ENCODE data around the gene UGT1A8. TPM values are rescaled to one million over a fixed set of nuclear protein-coding genes. Genes with fewer than 3 reads are reported as not detected.

Gene UGT1A8
- total and polyA plus RNA-seq, 2 experiments from 2014 or later: 0.45 TPM; not detected in 1

DNA sequence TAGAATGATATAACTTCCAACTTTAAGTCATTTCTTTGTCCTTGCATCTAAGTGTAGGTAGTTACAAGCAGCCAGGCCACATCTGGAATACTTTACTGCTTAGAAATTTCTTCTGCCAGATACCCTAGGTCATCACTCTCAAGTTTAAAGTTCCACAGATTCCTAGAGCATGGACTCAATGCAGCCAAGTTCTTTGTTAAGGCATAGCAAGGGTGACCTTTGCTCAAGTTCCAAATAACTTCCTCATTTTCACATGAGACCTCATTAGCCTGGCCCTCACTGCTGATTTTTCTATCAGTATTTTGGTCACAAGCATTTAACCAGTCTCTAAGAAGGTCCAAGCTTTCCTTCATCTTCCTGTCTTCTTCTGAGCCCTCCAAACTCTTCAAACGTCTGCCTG lies 46.5 kb downstream of the UGT1A8 start:
- H3K27ac Mint-ChIP-seq: no peak overlapping the region
- H3K27me3 Mint-ChIP-seq (ENCODE audit: insufficient read depth, low read depth, poor library complexity): no peaks in the 10 kb centered on the region
- ATAC-seq: no peak

DNA sequence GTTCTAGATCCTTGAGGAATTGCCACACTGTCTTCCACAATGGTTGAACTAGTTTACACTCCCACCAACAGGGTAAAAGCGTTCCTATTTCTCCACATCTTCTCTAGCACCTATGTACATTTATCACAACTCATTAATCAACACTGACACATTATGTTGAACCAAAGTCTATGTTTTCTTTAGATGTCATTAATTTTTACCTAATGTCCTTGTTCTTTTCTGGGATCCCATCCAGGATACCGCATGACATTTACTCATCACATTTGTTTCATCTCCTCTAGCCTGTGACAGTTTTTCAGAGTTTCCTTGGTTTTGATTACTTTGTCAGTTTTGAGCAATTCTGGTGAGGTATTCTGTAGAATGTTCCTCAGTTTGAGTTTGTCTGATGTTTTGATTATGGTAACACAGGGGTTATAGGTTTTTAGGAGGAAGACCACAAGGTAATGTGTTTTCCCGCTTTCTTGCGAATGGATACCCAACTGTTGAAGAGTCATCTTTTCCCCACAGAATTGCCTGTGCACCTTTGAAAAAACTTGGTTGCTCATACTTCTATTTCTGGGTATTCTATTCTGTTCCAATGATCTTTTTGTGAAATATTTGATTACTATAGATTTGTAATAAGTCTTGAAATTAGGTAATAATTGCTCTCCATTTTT lies 51.3 kb downstream of the UGT1A8 start:
- Histone ChIP-seq H3K9me2 (ENCODE audit: insufficient read depth) (no peaks in the 10 kb centered on the region), H4K20me1 (replicated peaks; ENCODE audit: insufficient read depth) (no peaks in the 10 kb centered on the region), H3K4me2 (no peak overlapping the region), H3F3A (replicated peaks; ENCODE audit: low read depth) (no peaks in the 10 kb centered on the region), H3K4me1 (ENCODE audit: insufficient read depth) (no peaks in the 10 kb centered on the region), H3K4me3 (no peak overlapping the region), H3K36me3 (ENCODE audit: insufficient read depth) (no peaks in the 10 kb centered on the region), H3K27me3 (ENCODE audit: insufficient read depth) (no peaks in the 10 kb centered on the region), H3K27ac (ENCODE audit: low read depth) (no peak overlapping the region), H3K79me2 (replicated peaks; ENCODE audit: insufficient read depth) (no peaks in the 10 kb centered on the region), H2AFZ (no peak overlapping the region)
- ATAC-seq (no peak), DNase-seq (ENCODE audit: low spot score) (no peak)
- Mint-ChIP-seq H3K4me3 (no peak overlapping the region), H3K27me3 (ENCODE audit: insufficient read depth, low read depth, poor library complexity) (no peaks in the 10 kb centered on the region), H3K36me3 (ENCODE audit: low read depth) (no peaks in the 10 kb centered on the region), H3K9me3 (peaks cover 4% of the 10 kb centered on the region; the same call in 2 of the 3 replicates), H3K27ac (no peak overlapping the region), H3K4me1 (no peaks in the 10 kb centered on the region)
- TF ChIP-seq JUNB (IDR thresholded peaks at IDR 0.05; ENCODE audit: unreplicated experiment) (no peak), ZNF114 (CRISPR knock-in tag; IDR thresholded peaks at IDR 0.05) (no peak), STAT1 (IDR thresholded peaks at IDR 0.05; ENCODE audit: unreplicated experiment) (no peak)

More for the DNA sequence above, 46.5 kb downstream of the UGT1A8 start:
- no peaks in the 10 kb centered on the region for H3K79me2 ChIP-seq (replicated peaks; ENCODE audit: insufficient read depth)
- no peaks in the 10 kb centered on the region for H4K20me1 ChIP-seq (replicated peaks; ENCODE audit: insufficient read depth)
- H3K27ac ChIP-seq (ENCODE audit: low read depth): no peak overlapping the region
- no peaks in the 10 kb centered on the region for H3K36me3 ChIP-seq (ENCODE audit: insufficient read depth)
- H3K9me3 Mint-ChIP-seq: peaks cover 4% of the 10 kb centered on the region; the same call in 2 of the 3 replicates
- no peak overlapping the region for H3K4me2 ChIP-seq
- no peaks in the 10 kb centered on the region for H3K27me3 ChIP-seq (ENCODE audit: insufficient read depth)
- H3K4me1 Mint-ChIP-seq: no peaks in the 10 kb centered on the region
- H3K4me3 ChIP-seq: no peak overlapping the region
- H3K36me3 Mint-ChIP-seq (ENCODE audit: low read depth): no peaks in the 10 kb centered on the region
- no peak for TF ChIP-seq CREB1 (CRISPR knock-in tag; IDR thresholded peaks at IDR 0.05; ENCODE audit: low read depth)
- TF ChIP-seq, protein P1, sequence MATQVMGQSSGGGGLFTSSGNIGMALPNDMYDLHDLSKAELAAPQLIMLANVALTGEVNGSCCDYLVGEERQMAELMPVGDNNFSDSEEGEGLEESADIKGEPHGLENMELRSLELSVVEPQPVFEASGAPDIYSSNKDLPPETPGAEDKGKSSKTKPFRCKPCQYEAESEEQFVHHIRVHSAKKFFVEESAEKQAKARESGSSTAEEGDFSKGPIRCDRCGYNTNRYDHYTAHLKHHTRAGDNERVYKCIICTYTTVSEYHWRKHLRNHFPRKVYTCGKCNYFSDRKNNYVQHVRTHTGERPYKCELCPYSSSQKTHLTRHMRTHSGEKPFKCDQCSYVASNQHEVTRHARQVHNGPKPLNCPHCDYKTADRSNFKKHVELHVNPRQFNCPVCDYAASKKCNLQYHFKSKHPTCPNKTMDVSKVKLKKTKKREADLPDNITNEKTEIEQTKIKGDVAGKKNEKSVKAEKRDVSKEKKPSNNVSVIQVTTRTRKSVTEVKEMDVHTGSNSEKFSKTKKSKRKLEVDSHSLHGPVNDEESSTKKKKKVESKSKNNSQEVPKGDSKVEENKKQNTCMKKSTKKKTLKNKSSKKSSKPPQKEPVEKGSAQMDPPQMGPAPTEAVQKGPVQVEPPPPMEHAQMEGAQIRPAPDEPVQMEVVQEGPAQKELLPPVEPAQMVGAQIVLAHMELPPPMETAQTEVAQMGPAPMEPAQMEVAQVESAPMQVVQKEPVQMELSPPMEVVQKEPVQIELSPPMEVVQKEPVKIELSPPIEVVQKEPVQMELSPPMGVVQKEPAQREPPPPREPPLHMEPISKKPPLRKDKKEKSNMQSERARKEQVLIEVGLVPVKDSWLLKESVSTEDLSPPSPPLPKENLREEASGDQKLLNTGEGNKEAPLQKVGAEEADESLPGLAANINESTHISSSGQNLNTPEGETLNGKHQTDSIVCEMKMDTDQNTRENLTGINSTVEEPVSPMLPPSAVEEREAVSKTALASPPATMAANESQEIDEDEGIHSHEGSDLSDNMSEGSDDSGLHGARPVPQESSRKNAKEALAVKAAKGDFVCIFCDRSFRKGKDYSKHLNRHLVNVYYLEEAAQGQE (IDR thresholded peaks at IDR 0.05; ENCODE audit: unreplicated experiment): no peak
- no peak for TF ChIP-seq ZNF331 (CRISPR knock-in tag; IDR thresholded peaks at IDR 0.05; ENCODE audit: low read depth)
- TF ChIP-seq NANOG (IDR thresholded peaks at IDR 0.05; ENCODE audit: borderline replicate concordance): no peak
- TF ChIP-seq, protein P2, sequence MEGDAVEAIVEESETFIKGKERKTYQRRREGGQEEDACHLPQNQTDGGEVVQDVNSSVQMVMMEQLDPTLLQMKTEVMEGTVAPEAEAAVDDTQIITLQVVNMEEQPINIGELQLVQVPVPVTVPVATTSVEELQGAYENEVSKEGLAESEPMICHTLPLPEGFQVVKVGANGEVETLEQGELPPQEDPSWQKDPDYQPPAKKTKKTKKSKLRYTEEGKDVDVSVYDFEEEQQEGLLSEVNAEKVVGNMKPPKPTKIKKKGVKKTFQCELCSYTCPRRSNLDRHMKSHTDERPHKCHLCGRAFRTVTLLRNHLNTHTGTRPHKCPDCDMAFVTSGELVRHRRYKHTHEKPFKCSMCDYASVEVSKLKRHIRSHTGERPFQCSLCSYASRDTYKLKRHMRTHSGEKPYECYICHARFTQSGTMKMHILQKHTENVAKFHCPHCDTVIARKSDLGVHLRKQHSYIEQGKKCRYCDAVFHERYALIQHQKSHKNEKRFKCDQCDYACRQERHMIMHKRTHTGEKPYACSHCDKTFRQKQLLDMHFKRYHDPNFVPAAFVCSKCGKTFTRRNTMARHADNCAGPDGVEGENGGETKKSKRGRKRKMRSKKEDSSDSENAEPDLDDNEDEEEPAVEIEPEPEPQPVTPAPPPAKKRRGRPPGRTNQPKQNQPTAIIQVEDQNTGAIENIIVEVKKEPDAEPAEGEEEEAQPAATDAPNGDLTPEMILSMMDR (conservative IDR thresholded peaks at IDR 0.05; ENCODE audit: low read depth in 2 of 2): no peak
- no peak for TF ChIP-seq JUNB (IDR thresholded peaks at IDR 0.05; ENCODE audit: unreplicated experiment)
- H3K4me1 ChIP-seq (ENCODE audit: insufficient read depth): no peaks in the 10 kb centered on the region
- no peak for DNase-seq (ENCODE audit: low spot score)
- H3K9me2 ChIP-seq (ENCODE audit: insufficient read depth): 0 out of 2 replicates have a peak, but pooled peaks cover 3% of the 10 kb centered on the region
- no peak overlapping the region for H3K4me3 Mint-ChIP-seq
- no peaks in the 10 kb centered on the region for H3F3A ChIP-seq (replicated peaks; ENCODE audit: low read depth)
- H2AFZ ChIP-seq: no peak overlapping the region
